GM23248 (cell line): ENCODE data around the gene ZDHHC16. TPM values are rescaled to one million over a fixed set of nuclear protein-coding genes. Genes with fewer than 3 reads are reported as not detected.

Experiments
- DNase-seq: peaks from one replicate; pipeline ENCODE4 v3.0.0-alpha.2; 2015
- H2AFZ ChIP-seq: fragments of 200-600 bp; sonication (generic); 2 replicates; pipeline ENCODE4 v1.6.1; 2016; ENCODE audit warnings: antibody characterized with exemption
- H3F3A ChIP-seq: fragments of 200-600 bp; sonication (generic); 2 replicates; pipeline ENCODE4 v1.6.1; 2016; ENCODE audit warnings: mild to moderate bottlenecking, antibody characterized with exemption, mixed run types; ENCODE audit not compliant: insufficient read depth
- H3K27ac ChIP-seq: fragments of 200-600 bp; sonication (generic); 2 replicates; pipeline ENCODE4 v1.5.1; 2016; ENCODE audit warnings: mild to moderate bottlenecking
- H3K27me3 ChIP-seq: fragments of 200-600 bp; sonication (generic); replicated peaks from 2 replicates; pipeline ENCODE4 v1.6.1; 2016; ENCODE audit warnings: mild to moderate bottlenecking; ENCODE audit not compliant: insufficient read depth
- H3K36me3 ChIP-seq: fragments of 200-600 bp; sonication (generic); 2 replicates; pipeline ENCODE4 v1.6.1; 2016; ENCODE audit warnings: low read depth, mild to moderate bottlenecking
- H3K4me1 ChIP-seq: fragments of 200-600 bp; sonication (generic); 2 replicates; pipeline ENCODE4 v1.6.1; 2016; ENCODE audit warnings: mild to moderate bottlenecking; ENCODE audit not compliant: insufficient read depth
- H3K4me2 ChIP-seq: fragments of 200-600 bp; sonication (generic); one replicate; pipeline ENCODE4 v1.6.1; 2016; ENCODE audit warnings: mild to moderate bottlenecking; ENCODE audit not compliant: unreplicated experiment
- H3K4me3 ChIP-seq: fragments of 200-600 bp; sonication (generic); 2 replicates; pipeline ENCODE4 v1.5.1; 2016; ENCODE audit warnings: mild to moderate bottlenecking
- H3K79me2 ChIP-seq: fragments of 200-600 bp; sonication (generic); 2 replicates; pipeline ENCODE4 v1.6.1; 2016; ENCODE audit warnings: mild to moderate bottlenecking; ENCODE audit not compliant: insufficient read depth
- H3K9ac ChIP-seq: fragments of 200-600 bp; sonication (generic); 2 replicates; pipeline ENCODE4 v1.6.1; 2016; ENCODE audit warnings: mild to moderate bottlenecking
- H3K9me2 ChIP-seq: fragments of 200-600 bp; sonication (generic); 2 replicates; pipeline ENCODE4 v1.6.1; 2016; ENCODE audit warnings: mixed run types, mild to moderate bottlenecking, moderate library complexity; ENCODE audit not compliant: insufficient read depth
- H3K9me3 ChIP-seq: fragments of 200-600 bp; sonication (generic); one replicate; pipeline ENCODE4 v1.6.1; 2017; ENCODE audit warnings: low read depth
- H4K20me1 ChIP-seq: fragments of 200-600 bp; sonication (generic); 2 replicates; pipeline ENCODE4 v1.6.0; 2016; ENCODE audit not compliant: insufficient read depth
- EZH2 ChIP-seq: fragments of 200-600 bp; sonication (generic); IDR thresholded peaks from 2 replicates; pipeline ENCODE4 v1.6.1; 2018; ENCODE audit warnings: antibody characterized with exemption, mild to moderate bottlenecking; ENCODE audit not compliant: insufficient read depth, poor library complexity, severe bottlenecking
- EZH2phosphoT487 ChIP-seq: fragments of 200-600 bp; sonication (generic); IDR thresholded peaks from 2 replicates; pipeline ENCODE4 v1.6.1; 2018; ENCODE audit warnings: antibody characterized with exemption, moderate library complexity, mild to moderate bottlenecking, low read depth; ENCODE audit not compliant: insufficient read depth
- WGBS, 2 experiments: methylation state at CpG; one replicate each; pipeline ENCODE4 v1.1.6; 2015 to 2017; ENCODE audit warnings: low lambda C conversion rate in 2 of 2, low coverage in 1 of 2; ENCODE audit errors: missing lambda C conversion rate in 2 of 2; 5-methylcytosine and 5-hydroxymethylcytosine counted together
- in situ Hi-C: fragments of 300-500 bp; cut with MboI; formaldehyde crosslinking; loops from 2 replicates; pipeline ENCODE4 v1.15.0; 2020
- polyA plus RNA-seq: library from polyadenylated mRNA; unstranded; fragments of >200 nt; fragmentation: Nextera tagmentation; extraction: Ambion mirVana; gene quantifications from 2 replicates; pipeline ENCODE4 v1.2.1, GENCODE V29; 2016
- total RNA-seq: library from RNA; depleted of rRNA; stranded (reverse); fragments of >200 nt; shearing (Covaris generic); gene quantifications from 2 replicates; pipeline ENCODE4 v1.2.3, GENCODE V29; 2014

The ZDHHC16 gene
- total and polyA plus RNA-seq, 2 experiments from 2014 or later: 68.2 to 69.1 TPM

DNA sequence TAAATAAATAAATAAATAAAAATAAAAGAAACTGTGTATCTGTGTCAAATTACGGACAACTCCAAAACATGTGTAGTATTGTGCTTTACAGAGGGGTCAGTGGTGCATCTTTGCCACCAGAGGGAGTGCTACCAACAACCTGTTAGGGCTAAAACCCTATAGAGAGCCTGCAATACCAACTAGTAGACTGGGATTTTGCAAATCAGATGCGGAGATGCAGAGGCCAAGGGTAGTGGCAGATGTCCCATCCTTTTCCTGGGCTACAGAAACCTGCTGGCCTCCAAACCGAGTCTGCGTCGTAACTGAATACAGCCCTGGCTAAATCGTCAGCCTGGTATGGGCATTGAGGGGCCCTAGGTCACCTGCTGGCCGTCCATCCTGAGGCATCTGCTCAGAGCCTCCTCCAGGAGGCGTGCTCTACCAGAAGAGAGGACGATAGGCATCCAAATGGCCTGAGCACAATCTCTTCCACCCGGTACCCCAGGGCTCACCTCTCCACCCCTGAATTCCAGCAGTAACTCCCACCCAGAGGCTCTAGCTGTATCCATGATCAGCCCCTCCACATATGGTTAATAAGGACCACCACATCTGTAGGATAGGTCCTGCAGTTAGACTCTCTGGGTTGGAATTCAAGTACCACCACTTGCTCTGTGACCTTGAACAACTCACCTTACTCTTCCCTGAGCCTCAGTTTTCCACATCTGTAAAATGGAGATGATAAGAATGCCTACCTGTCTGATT lies 38.6 kb upstream of the ZDHHC16 start:
- in situ Hi-C loops: no loop called here
- Histone ChIP-seq H3K36me3 (no peaks in the 10 kb centered on the region), H3K9ac (no peak overlapping the region), H3K4me2 (peak overlapping the region; percentile 64), H3K27me3 (no peaks in the 10 kb centered on the region), H3F3A (0 out of 2 replicates have a peak, but pooled peaks cover 7% of the 10 kb centered on the region), H2AFZ (peak overlapping the region; percentile 59), H3K79me2 (no peaks in the 10 kb centered on the region), H3K27ac (no peak overlapping the region), H3K9me2 (no peaks in the 10 kb centered on the region), H3K4me1 (no peaks in the 10 kb centered on the region), H3K9me3 (no peaks in the 10 kb centered on the region), H4K20me1 (no peaks in the 10 kb centered on the region), H3K4me3 (peak overlapping the region; percentile 43; the same call in 1 of the 2 replicates)
- TF ChIP-seq EZH2 (no peak), EZH2phosphoT487 (no peak)
- WGBS, 2 experiments: 3 to 7% methylated on average over 10 of the region's 10 CpGs
- peak; percentile 88 for DNase-seq

DNA sequence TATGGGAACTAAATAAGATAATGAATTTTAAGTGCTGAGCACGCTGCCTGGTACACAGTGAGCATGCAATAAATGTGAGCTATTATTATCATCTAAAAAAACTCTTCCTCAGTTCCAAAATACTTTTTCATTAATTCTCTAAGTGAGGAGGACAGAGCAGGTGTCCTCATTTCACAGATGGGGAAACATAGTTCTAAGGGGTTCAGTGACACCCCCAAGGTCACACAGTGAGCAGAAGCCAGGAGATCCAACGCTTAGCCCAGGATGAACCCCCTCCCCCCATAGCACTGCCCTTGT lies 38.1 kb upstream of the ZDHHC16 start:
- Histone ChIP-seq H3F3A (0 out of 2 replicates have a peak, but pooled peaks cover 7% of the 10 kb centered on the region), H3K9me3 (no peaks in the 10 kb centered on the region), H3K36me3 (no peaks in the 10 kb centered on the region), H3K79me2 (no peaks in the 10 kb centered on the region), H3K9ac (no peak overlapping the region), H3K4me3 (no peak overlapping the region), H4K20me1 (no peaks in the 10 kb centered on the region), H2AFZ (no peak overlapping the region), H3K27ac (no peak overlapping the region), H3K4me1 (no peaks in the 10 kb centered on the region), H3K9me2 (no peaks in the 10 kb centered on the region), H3K27me3 (no peaks in the 10 kb centered on the region), H3K4me2 (no peak overlapping the region)
- DNase-seq: no peak
- 92 to 100% methylated on average over 2 of the region's 2 CpGs for WGBS, 2 experiments
- TF ChIP-seq EZH2 (no peak), EZH2phosphoT487 (no peak)
- in situ Hi-C loops: no loop called here

GRCh38 chr10:97408496-97408992 lies 37.4 kb upstream of the ZDHHC16 start:
- 82 to 84% methylated on average over 10 of the region's 10 CpGs for WGBS, 2 experiments
- no peak for TF ChIP-seq EZH2
- TF ChIP-seq EZH2phosphoT487: no peak
- H3K36me3 ChIP-seq: no peaks in the 10 kb centered on the region
- H3K4me1 ChIP-seq: no peaks in the 10 kb centered on the region
- H4K20me1 ChIP-seq: no peaks in the 10 kb centered on the region
- H3K9me2 ChIP-seq: no peaks in the 10 kb centered on the region
- in situ Hi-C loops: no loop called here
- no peak overlapping the region for H3K27ac ChIP-seq
- H3F3A ChIP-seq: 0 out of 2 replicates have a peak, but pooled peaks cover 7% of the 10 kb centered on the region
- no peaks in the 10 kb centered on the region for H3K27me3 ChIP-seq
- no peak for DNase-seq
- H3K79me2 ChIP-seq: no peaks in the 10 kb centered on the region
- no peak overlapping the region for H2AFZ ChIP-seq
- no peak overlapping the region for H3K4me3 ChIP-seq
- no peak overlapping the region for H3K4me2 ChIP-seq
- no peak overlapping the region for H3K9ac ChIP-seq
- H3K9me3 ChIP-seq: no peaks in the 10 kb centered on the region

DNA sequence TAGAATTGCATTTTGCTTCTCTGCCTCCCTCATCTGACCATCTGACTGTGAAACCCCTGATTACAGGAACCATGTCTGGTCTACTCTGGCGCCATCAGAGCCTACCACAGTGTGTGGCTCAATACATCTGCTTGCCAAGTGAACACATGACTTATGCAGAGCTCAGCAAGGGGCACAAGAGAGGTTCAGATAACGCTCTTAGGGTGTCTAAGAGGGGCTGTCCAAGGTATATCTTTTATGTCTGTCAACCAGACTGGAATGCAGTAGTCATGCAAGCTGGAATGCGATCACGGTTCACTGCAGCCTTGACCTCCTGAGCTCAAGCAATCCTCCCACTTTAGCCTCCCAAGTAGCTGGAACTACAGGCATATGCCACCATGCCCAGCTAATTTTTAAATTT lies 34.6 kb upstream of the ZDHHC16 start:
- Histone ChIP-seq H3K4me1 (peaks cover 9% of the 10 kb centered on the region; the same call in 1 of the 2 replicates), H4K20me1 (no peaks in the 10 kb centered on the region), H3K9ac (no peak overlapping the region), H3F3A (peaks cover 11% of the 10 kb centered on the region; the same call in 1 of the 2 replicates), H3K9me3 (no peaks in the 10 kb centered on the region), H3K36me3 (no peaks in the 10 kb centered on the region), H2AFZ (no peak overlapping the region), H3K27ac (no peak overlapping the region), H3K27me3 (no peaks in the 10 kb centered on the region), H3K9me2 (no peaks in the 10 kb centered on the region), H3K79me2 (no peaks in the 10 kb centered on the region), H3K4me3 (no peak overlapping the region), H3K4me2 (no peak overlapping the region)
- no peak for TF ChIP-seq EZH2
- no peak for TF ChIP-seq EZH2phosphoT487
- DNase-seq: no peak
- in situ Hi-C loops: no loop called here
- WGBS, 2 experiments: 76% methylated on average over 4 of the region's 4 CpGs
